GM10248 (cell line): ENCODE measurements around the gene KBTBD13.

Experiments used
- CTCF ChIA-PET: fragments of 300-600 bp; sonication (Branson Sonifier 250); formaldehyde crosslinking; extraction: SDS; loops from one replicate; lab custom pipeline; 2021; ENCODE audit warnings: antibody characterized with exemption; lab: Yijun Ruan, JAX
- POLR2A ChIA-PET: fragments of 350-650 bp; sonication (Branson Sonifier 250); formaldehyde crosslinking; extraction: SDS; loops from one replicate; lab custom pipeline; 2020; ENCODE audit warnings: antibody characterized with exemption; lab: Yijun Ruan, JAX
- DNase-seq: peaks from one replicate; pipeline ENCODE4 v3.0.0; 2012; ENCODE audit errors: extremely low spot score
- CTCF ChIP-seq: IDR thresholded peaks from 2 replicates; pipeline ENCODE4 v1.5.1; 2012; ENCODE audit warnings: mild to moderate bottlenecking, low read depth; ENCODE audit errors: extremely low read depth, missing control alignments, control extremely low read depth

KBTBD13 gene

GRCh38 chr15:65115542-65115941 is 39.0 kb downstream of the KBTBD13 start:
- no peak for DNase-seq
- TF ChIP-seq CTCF, result no peak
- ChIA-PET POLR2A (no interaction called here), CTCF (interaction anchor here (0.8 to 1.8 kb wide), 4 partner anchors 8 to 110 kb away, joined by 3 to 8 read pairs (median 3); no protein-coding TSS in a partner anchor)
